Astrocyte (in vitro differentiated cells and primary cell): ENCODE measurements around the gene GRK5. TPM values are rescaled to one million over a fixed set of nuclear protein-coding genes. Genes with fewer than 3 reads are reported as not detected.
"Not testable (repeated sequence)": the region's sequence is repeated elsewhere in the genome, so short reads cannot be mapped to it uniquely, and the experiment has no call there.

Experiments
- DNase-seq: peaks from one replicate; pipeline ENCODE4 v3.0.0-alpha.2; 2010; ENCODE audit warnings: low read depth
- FAIRE-seq: peaks from 2 replicates; lab custom pipeline; 2011; peaks lifted over from hg19 to GRCh38; lab: Jason Lieb, UNC
- H2AFZ ChIP-seq: 2 replicates; pipeline ENCODE4 v1.6.0; 2012; ENCODE audit warnings: low read depth, low read length, inconsistent platforms
- H3K27ac ChIP-seq: 2 replicates; pipeline ENCODE4 v1.5.1; 2011; ENCODE audit warnings: low read depth, low read length, inconsistent platforms
- H3K27me3 ChIP-seq: 2 replicates; pipeline ENCODE4 v1.6.0; 2011; ENCODE audit warnings: low read length, inconsistent platforms; ENCODE audit not compliant: insufficient read depth
- H3K36me3 ChIP-seq: 2 replicates; pipeline ENCODE4 v1.5.1; 2011; ENCODE audit warnings: low read length, inconsistent platforms; ENCODE audit not compliant: insufficient read depth
- H3K4me1 ChIP-seq: 2 replicates; pipeline ENCODE4 v1.5.1; 2011; ENCODE audit warnings: low read length, inconsistent platforms; ENCODE audit not compliant: insufficient read depth
- H3K4me2 ChIP-seq: 2 replicates; pipeline ENCODE4 v1.6.0; 2012; ENCODE audit warnings: low read length, inconsistent platforms
- H3K4me3 ChIP-seq: 2 replicates; pipeline ENCODE4 v1.5.1; 2011; ENCODE audit warnings: low read depth, mild to moderate bottlenecking, low read length, inconsistent platforms; ENCODE audit not compliant: insufficient read depth
- H3K79me2 ChIP-seq: 2 replicates; pipeline ENCODE4 v1.6.0; 2012; ENCODE audit warnings: mild to moderate bottlenecking, low read length, inconsistent platforms; ENCODE audit not compliant: insufficient read depth
- H3K9ac ChIP-seq: 2 replicates; pipeline ENCODE4 v1.6.0; 2012; ENCODE audit warnings: mild to moderate bottlenecking, low read length, inconsistent platforms
- H3K9me3 ChIP-seq: 2 replicates; pipeline ENCODE4 v1.5.1; 2012; ENCODE audit warnings: low read depth, mild to moderate bottlenecking, low read length, inconsistent platforms; ENCODE audit not compliant: insufficient read depth
- H4K20me1 ChIP-seq: 2 replicates; pipeline ENCODE4 v1.6.0; 2012; ENCODE audit warnings: low read length, inconsistent platforms; ENCODE audit not compliant: insufficient read depth
- H3K27ac Mint-ChIP-seq: one replicate; pipeline ENCODE4 v1.8.0; 2021; ENCODE audit warnings: mild to moderate bottlenecking, mixed read lengths; ENCODE audit not compliant: unreplicated experiment
- H3K27me3 Mint-ChIP-seq: one replicate; pipeline ENCODE4 v1.8.0; 2021; ENCODE audit warnings: low read depth, mixed read lengths; ENCODE audit not compliant: unreplicated experiment
- H3K36me3 Mint-ChIP-seq: one replicate; pipeline ENCODE4 v1.8.0; 2021; ENCODE audit warnings: low read depth, mixed read lengths; ENCODE audit not compliant: unreplicated experiment
- H3K4me1 Mint-ChIP-seq: one replicate; pipeline ENCODE4 v1.8.0; 2021; ENCODE audit warnings: low read depth, mixed read lengths; ENCODE audit not compliant: unreplicated experiment
- H3K4me3 Mint-ChIP-seq: one replicate; pipeline ENCODE4 v1.8.0; 2021; ENCODE audit warnings: mild to moderate bottlenecking, moderate library complexity, mixed read lengths; ENCODE audit not compliant: unreplicated experiment
- H3K9me3 Mint-ChIP-seq: one replicate; pipeline ENCODE4 v1.8.0; 2021; ENCODE audit warnings: mild to moderate bottlenecking, mixed read lengths; ENCODE audit not compliant: unreplicated experiment
- EZH2 ChIP-seq: IDR thresholded peaks from 2 replicates; pipeline ENCODE4 v1.6.1; 2012; ENCODE audit warnings: mild to moderate bottlenecking, low read length, inconsistent platforms; ENCODE audit not compliant: insufficient read depth
- total RNA-seq: library from RNA; stranded (reverse); gene quantifications from 2 replicates; pipeline ENCODE4 v1.2.1, GENCODE V29; 2021
- TF ChIP-seq, protein P1 (sequence below): IDR thresholded peaks from 2 replicates; pipeline ENCODE4 v1.5.1; 2011; ENCODE audit warnings: low read depth, mild to moderate bottlenecking, inconsistent platforms, low read length, moderate library complexity; ENCODE audit not compliant: insufficient read depth

The GRK5 gene
- total RNA-seq, 1 donor from 2014 or later, result 8.5 TPM

DNA sequence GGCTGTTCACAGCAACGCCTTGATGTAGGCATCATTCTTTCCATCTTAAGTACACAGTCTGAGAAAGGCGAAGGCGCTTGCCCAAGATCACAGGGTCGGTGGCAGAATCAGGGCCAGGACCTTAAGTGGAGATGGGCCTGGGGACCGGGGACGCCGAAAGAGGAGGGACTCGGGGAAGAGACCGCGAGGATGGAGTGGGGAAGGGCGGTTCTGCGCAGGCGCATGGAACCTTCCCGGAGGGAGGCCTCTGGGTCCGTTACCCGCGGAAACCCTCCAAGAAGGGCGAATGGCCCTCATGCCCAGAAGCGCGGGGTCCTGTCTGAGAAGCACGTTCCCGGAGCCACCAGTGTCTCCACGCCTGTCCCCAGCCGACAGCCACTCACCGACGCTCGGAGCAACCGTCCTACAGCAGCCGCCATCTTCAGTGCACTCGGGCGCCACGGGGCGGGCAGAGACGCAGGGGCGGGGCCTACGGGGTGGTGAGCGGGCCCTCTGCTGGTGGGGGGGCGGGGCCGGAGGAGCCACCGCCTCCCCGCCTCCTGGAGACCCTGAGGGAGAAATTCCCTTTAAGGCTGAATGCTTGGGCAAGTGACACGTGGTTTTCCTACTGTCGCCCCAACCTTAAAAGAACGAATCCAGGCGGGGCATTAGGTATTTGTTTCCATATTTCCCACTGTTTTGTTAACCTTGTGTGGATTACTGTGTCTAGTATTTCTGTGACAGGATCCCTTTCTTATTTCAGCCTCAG is 28.8 kb upstream of the GRK5 start, which contains the start of gene PRDX3:
TSS of gene PRDX3 (minus strand) at position 441 of the 748 bp plus-strand sequence. CDS start at position 419, 22 bp downstream.
- H3K4me1 Mint-ChIP-seq, result peaks cover 12% of the 10 kb centered on the region
- H3K36me3 Mint-ChIP-seq, result peaks cover 4% of the 10 kb centered on the region
- no peaks in the 10 kb centered on the region for H3K27me3 Mint-ChIP-seq
- H3K4me1 ChIP-seq, result peaks cover 8% of the 10 kb centered on the region
- peak within 1 kb of the TSS; percentile 98 for H2AFZ ChIP-seq
- peak within 1 kb of the TSS; percentile 97 for H3K27ac Mint-ChIP-seq
- H3K9me3 ChIP-seq, result no peaks in the 10 kb centered on the region
- H3K4me2 ChIP-seq, result peak within 1 kb of the TSS; percentile 94
- DNase-seq (peak; percentile 69), FAIRE-seq (no peak)
- H3K9me3 Mint-ChIP-seq, result no peaks in the 10 kb centered on the region
- H3K4me3 Mint-ChIP-seq, result peak within 1 kb of the TSS; percentile 97
- H3K36me3 ChIP-seq, result peaks cover 12% of the 10 kb centered on the region
- H4K20me1 ChIP-seq, result peaks cover 24% of the 10 kb centered on the region
- H3K9ac ChIP-seq, result peak within 1 kb of the TSS; percentile 97
- H3K27me3 ChIP-seq, result no peaks in the 10 kb centered on the region
- H3K27ac ChIP-seq, result peak within 1 kb of the TSS; percentile 96
- peaks cover 48% of the 10 kb centered on the region for H3K79me2 ChIP-seq
- H3K4me3 ChIP-seq, result peak within 1 kb of the TSS; percentile 96
- TF ChIP-seq, protein P1, sequence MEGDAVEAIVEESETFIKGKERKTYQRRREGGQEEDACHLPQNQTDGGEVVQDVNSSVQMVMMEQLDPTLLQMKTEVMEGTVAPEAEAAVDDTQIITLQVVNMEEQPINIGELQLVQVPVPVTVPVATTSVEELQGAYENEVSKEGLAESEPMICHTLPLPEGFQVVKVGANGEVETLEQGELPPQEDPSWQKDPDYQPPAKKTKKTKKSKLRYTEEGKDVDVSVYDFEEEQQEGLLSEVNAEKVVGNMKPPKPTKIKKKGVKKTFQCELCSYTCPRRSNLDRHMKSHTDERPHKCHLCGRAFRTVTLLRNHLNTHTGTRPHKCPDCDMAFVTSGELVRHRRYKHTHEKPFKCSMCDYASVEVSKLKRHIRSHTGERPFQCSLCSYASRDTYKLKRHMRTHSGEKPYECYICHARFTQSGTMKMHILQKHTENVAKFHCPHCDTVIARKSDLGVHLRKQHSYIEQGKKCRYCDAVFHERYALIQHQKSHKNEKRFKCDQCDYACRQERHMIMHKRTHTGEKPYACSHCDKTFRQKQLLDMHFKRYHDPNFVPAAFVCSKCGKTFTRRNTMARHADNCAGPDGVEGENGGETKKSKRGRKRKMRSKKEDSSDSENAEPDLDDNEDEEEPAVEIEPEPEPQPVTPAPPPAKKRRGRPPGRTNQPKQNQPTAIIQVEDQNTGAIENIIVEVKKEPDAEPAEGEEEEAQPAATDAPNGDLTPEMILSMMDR, result no peak
- no peak for TF ChIP-seq EZH2

DNA sequence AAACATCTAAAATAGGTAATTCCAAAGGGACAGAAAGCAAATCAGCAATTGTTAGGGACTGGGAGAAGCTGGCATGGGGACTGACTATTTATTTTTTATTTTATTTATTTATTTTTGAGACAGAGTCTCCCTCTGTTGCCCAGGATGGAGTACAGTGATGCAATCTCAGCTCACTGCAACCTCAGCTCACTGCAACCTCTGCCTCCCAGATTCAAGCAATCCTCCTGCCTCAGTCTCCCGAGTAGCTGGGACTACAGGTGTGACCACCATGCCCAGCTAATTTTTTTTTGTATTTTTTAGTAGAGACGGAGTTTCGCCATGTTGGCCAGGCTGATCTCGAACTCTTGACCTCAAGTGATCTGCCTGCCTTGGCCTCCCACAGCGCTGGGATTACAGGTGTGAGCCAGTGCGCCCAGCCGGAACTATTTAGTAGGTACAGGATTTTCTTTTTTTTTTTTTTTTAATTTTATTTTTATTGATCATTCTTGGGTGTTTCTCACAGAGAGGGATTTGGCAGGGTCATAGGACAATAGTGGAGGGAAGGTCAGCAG is 26.4 kb upstream of the GRK5 start:
- H3K4me3 Mint-ChIP-seq, H3K27me3 Mint-ChIP-seq, H3K27me3 ChIP-seq, H3K9ac ChIP-seq, H3K4me3 ChIP-seq, FAIRE-seq, H3K9me3 ChIP-seq, H3K4me1 ChIP-seq, H3K4me2 ChIP-seq, H3K36me3 Mint-ChIP-seq, DNase-seq, H2AFZ ChIP-seq, H3K27ac ChIP-seq, H3K36me3 ChIP-seq, H3K27ac Mint-ChIP-seq, H3K4me1 Mint-ChIP-seq, H3K9me3 Mint-ChIP-seq: not testable (repeated sequence)
- H3K79me2 ChIP-seq, result peaks cover 26% of the 10 kb centered on the region
- peaks cover 12% of the 10 kb centered on the region for H4K20me1 ChIP-seq

DNA sequence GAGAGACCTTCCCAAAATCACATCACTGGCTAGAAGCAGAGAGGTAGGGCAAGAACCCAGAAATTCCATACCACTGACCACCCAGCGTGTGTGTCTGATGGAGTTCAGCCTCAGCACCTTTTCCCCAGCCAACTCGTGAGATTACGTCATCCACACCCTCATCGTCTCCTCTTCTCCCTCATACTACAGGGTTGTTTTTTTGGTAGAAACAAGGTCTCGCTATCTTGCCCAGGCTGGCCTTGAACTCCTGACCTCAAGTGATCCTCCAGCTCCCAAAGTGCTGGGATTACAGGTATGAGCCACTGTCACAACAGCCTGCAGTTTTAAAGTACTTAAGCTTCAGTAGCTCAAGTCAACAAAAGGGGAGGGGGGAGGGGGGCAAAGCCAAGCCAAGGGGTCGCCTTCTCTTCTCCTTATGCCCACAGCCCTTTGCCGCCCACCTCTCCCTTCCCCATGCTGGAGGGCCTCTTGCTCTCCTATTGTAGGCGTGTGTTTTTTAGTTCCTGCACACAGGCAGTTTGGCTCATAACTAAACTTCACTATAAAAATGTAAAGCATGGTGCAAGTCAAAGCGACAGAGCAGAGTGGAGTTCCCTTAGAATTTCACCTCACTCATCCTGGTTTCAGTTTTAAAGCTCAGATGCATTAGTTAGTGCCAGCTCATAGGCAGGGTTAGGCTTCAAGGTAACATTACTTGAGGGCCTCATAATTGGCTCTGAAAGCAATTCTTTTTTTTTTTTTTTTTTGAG is 23.5 kb upstream of the GRK5 start:
- peaks cover 9% of the 10 kb centered on the region for H3K4me1 Mint-ChIP-seq

More for the DNA sequence above, 23.5 kb upstream of the GRK5 start:
- TF ChIP-seq, protein P1, result no peak
- TF ChIP-seq EZH2, result no peak
- H3K9me3 Mint-ChIP-seq, result peaks cover 2% of the 10 kb centered on the region
- no peaks in the 10 kb centered on the region for H3K36me3 Mint-ChIP-seq
- Histone ChIP-seq H3K27me3 (no peaks in the 10 kb centered on the region), H3K4me3 (no peak overlapping the region), H3K4me1 (peaks cover 3% of the 10 kb centered on the region), H3K9ac (no peak overlapping the region), H3K36me3 (no peaks in the 10 kb centered on the region), H3K79me2 (no peaks in the 10 kb centered on the region), H4K20me1 (no peaks in the 10 kb centered on the region), H3K27ac (no peak overlapping the region), H3K9me3 (no peaks in the 10 kb centered on the region), H2AFZ (no peak overlapping the region), H3K4me2 (no peak overlapping the region)
- H3K27ac Mint-ChIP-seq, result no peak overlapping the region
- FAIRE-seq (no peak), DNase-seq (no peak)
- H3K4me3 Mint-ChIP-seq, result no peak overlapping the region
- no peaks in the 10 kb centered on the region for H3K27me3 Mint-ChIP-seq
